Measurements from ENCODE around the gene NEIL1. TPM values are rescaled to one million over a fixed set of nuclear protein-coding genes. Genes with fewer than 3 reads are reported as not detected.
A peak's percentile ranks its signal among the peaks of the same experiment; 100 is the strongest.

NEIL1 gene
- total and polyA plus RNA-seq, 2 donors (not counting 1 experiment from before 2014, with no cell fraction given): 103 to 251 TPM

GRCh38 chr15:75349851-75350588, 3.2 kb downstream of the NEIL1 start:
- no peak overlapping the region for H3K4me3 ChIP-seq (ENCODE audit: control extremely low read depth in 1 of 5, extremely low read depth in 1 of 5, insufficient read depth in 1 of 5, low read depth in 2 of 5, low read length in 4 of 5)
- H3K36me3 ChIP-seq (replicated peaks in 1 of 2; ENCODE audit: control extremely low read depth in 1 of 2, control insufficient read depth in 1 of 2, extremely low read depth in 1 of 2, insufficient read depth in 2 of 2, low read length in 1 of 2): peaks cover 0 to 15% of the 10 kb centered on the region in 2 experiments
- Mint-ChIP-seq H3K27me3 (no peaks in the 10 kb centered on the region), H3K27ac (peak overlapping the region; percentile 98), H3K4me3 (peak overlapping the region; percentile 80), H3K9me3 (ENCODE audit: insufficient read depth) (peaks cover 8% of the 10 kb centered on the region), H3K4me1 (peaks cover 42% of the 10 kb centered on the region)
- POLR2A ChIA-PET: interaction anchor here (1.1 to 2.0 kb wide), 2 partner anchors 18 to 101 kb away, joined by 3 to 4 read pairs; partner anchors contain the start of genes MAN2C1 and SIN3A
- TF ChIP-seq CTCF (IDR thresholded peaks at IDR 0.05) (no peak), EZH2 (IDR thresholded peaks at IDR 0.05; ENCODE audit: borderline replicate concordance, insufficient read depth, low read depth, low read length, poor library complexity, severe bottlenecking) (no peak)
- H3K27ac ChIP-seq (ENCODE audit: low read length in 2 of 2): peak overlapping the region; percentile 84 to 92
- peak; percentile 60 for ATAC-seq (ENCODE audit: low read depth)
- WGBS (ENCODE audit: insufficient coverage): 31% methylated on average over 8 of the region's 9 CpGs
- peaks cover 0 to 53% (median 27%) of the 10 kb centered on the region in 3 donors for H3K9me3 ChIP-seq (ENCODE audit: control extremely low read depth in 1 of 3, control insufficient read depth in 2 of 3, insufficient read depth in 1 of 3, low read length in 2 of 3)
- H3K4me2 ChIP-seq (replicated peaks; ENCODE audit: low read depth, low read length, poor library complexity, severe bottlenecking): peak overlapping the region; percentile 95
- CTCF ChIA-PET: interaction anchor here (7.0 kb wide), 1 partner anchor 17 kb away, joined by 52 read pairs; the partner anchor contains the start of gene MAN2C1
- H4K20me1 ChIP-seq (ENCODE audit: control insufficient read depth, insufficient read depth, low read length, poor library complexity, severe bottlenecking): no peaks in the 10 kb centered on the region
- no peak overlapping the region for H2AFZ ChIP-seq (ENCODE audit: insufficient read depth, low read depth, low read length, poor library complexity, severe bottlenecking)
- no peaks in the 10 kb centered on the region for H3K27me3 ChIP-seq (replicated peaks in 1 of 4; ENCODE audit: control extremely low read depth in 1 of 4, control insufficient read depth in 3 of 4, insufficient read depth in 4 of 4, low read length in 3 of 4)
- peak; percentile 97 for DNase-seq
- no peaks in the 10 kb centered on the region for H3K79me2 ChIP-seq (ENCODE audit: control insufficient read depth, insufficient read depth, low read length)
- intact Hi-C loops (cut with micrococcal nuclease): loop anchor here (1.0 to 5.0 kb wide), 3 partner anchors 18 to 563 kb away; partner anchors contain the start of gene MAN2C1
- H3K4me1 ChIP-seq (ENCODE audit: control insufficient read depth in 2 of 2, insufficient read depth in 2 of 2, low read length in 2 of 2): peaks cover 31 to 47% of the 10 kb centered on the region in 2 donors
- H3K9ac ChIP-seq (ENCODE audit: low read length): peak overlapping the region; percentile 42
